HG03159 (cell line): ENCODE measurements around the gene MC3R.
A peak's percentile ranks its signal among the peaks of the same experiment; 100 is the strongest.
"Not testable (repeated sequence)": the region's sequence is repeated elsewhere in the genome, so short reads cannot be mapped to it uniquely, and the experiment has no call there.

Experiments
- ATAC-seq: cut with Tn5 transposase; IDR thresholded peaks from one replicate; pipeline ENCODE4 v1.9.1; 2021; ENCODE audit warnings: mild to moderate bottlenecking, moderate library complexity; ENCODE audit not compliant: unreplicated experiment

Gene MC3R

GRCh38 chr20:56247954-56248782 is at the start of gene MC3R:
Gene MC3R, plus strand, starts transcription at chr20:56248732. Its CDS starts 112 bp downstream, at chr20:56248844.
- peak; percentile 70 for ATAC-seq

- no peak for ATAC-seq
Observed at GRCh38 chr20:56200456-56200855, 48.1 kb upstream of the MC3R start.

- ATAC-seq: no peak
Observed at GRCh38 chr20:56202493-56203077, 45.9 kb upstream of the MC3R start.

- no peak for ATAC-seq
Observed at GRCh38 chr20:56204206-56204605, 44.3 kb upstream of the MC3R start.

- ATAC-seq: no peak
Observed at GRCh38 chr20:56205346-56205745, 43.2 kb upstream of the MC3R start.

GRCh38 chr20:56207656-56208055 is 40.9 kb upstream of the MC3R start:
- no peak for ATAC-seq

- ATAC-seq: no peak
Observed at GRCh38 chr20:56208121-56208520, 40.4 kb upstream of the MC3R start.

GRCh38 chr20:56211051-56211450 is 37.5 kb upstream of the MC3R start:
- no peak for ATAC-seq

- no peak for ATAC-seq
Observed at GRCh38 chr20:56212091-56212490, 36.4 kb upstream of the MC3R start.

- ATAC-seq: no peak
Observed at GRCh38 chr20:56213321-56213720, 35.2 kb upstream of the MC3R start.

GRCh38 chr20:56215115-56215514 is 33.4 kb upstream of the MC3R start:
- ATAC-seq: no peak

- no peak for ATAC-seq
Observed at GRCh38 chr20:56217829-56218228, 30.7 kb upstream of the MC3R start.

- ATAC-seq: not testable (repeated sequence)
Observed at GRCh38 chr20:56221186-56221585, 27.3 kb upstream of the MC3R start.

- ATAC-seq: no peak
Observed at GRCh38 chr20:56222201-56222600, 26.3 kb upstream of the MC3R start.

GRCh38 chr20:56222945-56223344 is 25.6 kb upstream of the MC3R start:
- no peak for ATAC-seq

GRCh38 chr20:56223352-56223751 is 25.2 kb upstream of the MC3R start:
- ATAC-seq: no peak

GRCh38 chr20:56228021-56228420 is 20.5 kb upstream of the MC3R start:
- no peak for ATAC-seq

- no peak for ATAC-seq
Observed at GRCh38 chr20:56229812-56230211, 18.7 kb upstream of the MC3R start.

GRCh38 chr20:56234110-56234509 is 14.4 kb upstream of the MC3R start:
- no peak for ATAC-seq

- no peak for ATAC-seq
Observed at GRCh38 chr20:56237335-56237734, 11.2 kb upstream of the MC3R start.

GRCh38 chr20:56244259-56244658 is 4.3 kb upstream of the MC3R start:
- ATAC-seq: no peak

GRCh38 chr20:56245761-56246160 is 2.8 kb upstream of the MC3R start:
- ATAC-seq: no peak
